Esophagus muscularis mucosa (tissue), 4 donors: Measurements from ENCODE around the gene PITPNM3. TPM values are rescaled to one million over a fixed set of nuclear protein-coding genes. Genes with fewer than 3 reads are reported as not detected.

ENCODE experiments used
- DNase-seq: peaks from one replicate; pipeline ENCODE4 v3.0.0-alpha.2; 2017; ENCODE audit errors: extremely low spot score
- H3K27ac ChIP-seq, 4 donors: fragments of 200-600 bp; sonication (generic); replicated peaks in 1 of 4; 1 replicate in 3 of 4; 2 replicates in 1 of 4; pipeline ENCODE4 v1.5.1; 2016 to 2019; ENCODE audit warnings: mild to moderate bottlenecking in 1 of 4
- H3K27me3 ChIP-seq, 4 donors: fragments of 200-600 bp; sonication (generic); one replicate each; pipeline versions ENCODE4 v1.5.1 to v1.6.0; 2016 to 2019
- H3K36me3 ChIP-seq, 4 donors: fragments of 200-600 bp; sonication (generic); one replicate each; pipeline ENCODE4 v1.5.1; 2016 to 2019
- H3K4me1 ChIP-seq, 4 donors: fragments of 200-600 bp; sonication (generic); one replicate each; pipeline ENCODE4 v1.5.1; 2016 to 2019
- H3K4me3 ChIP-seq, 4 donors: fragments of 200-600 bp; sonication (generic); 1 replicate in 2 of 4; 2 replicates in 2 of 4; pipeline ENCODE4 v1.5.1; 2016 to 2019; ENCODE audit warnings: mild to moderate bottlenecking in 4 of 4, moderate library complexity in 1 of 4
- H3K9me3 ChIP-seq, 4 donors: fragments of 200-600 bp; sonication (generic); 1 replicate in 3 of 4; 2 replicates in 1 of 4; pipeline ENCODE4 v1.5.1; 2016 to 2019
- CTCF ChIP-seq, 3 experiments: fragments of 200-600 bp in 2 of 3; fragments of 450-650 bp in 1 of 3; sonication (generic) in 2 of 3; IDR thresholded peaks; one replicate each; pipeline ENCODE4 v1.5.1; 2017 to 2019; ENCODE audit warnings: antibody characterized with exemption in 3 of 3, mild to moderate bottlenecking in 2 of 3, moderate library complexity in 1 of 3
- EP300 ChIP-seq: sonication (generic); formaldehyde crosslinking; IDR thresholded peaks from one replicate; pipeline ENCODE4 v1.6.1; 2017; ENCODE audit warnings: antibody characterized with exemption
- POLR2A ChIP-seq: fragments of 450-650 bp; IDR thresholded peaks from one replicate; pipeline ENCODE4 v1.6.1; 2017; ENCODE audit warnings: antibody characterized with exemption, moderate library complexity, mild to moderate bottlenecking, low read depth
- POLR2AphosphoS5 ChIP-seq, 2 donors: sonication (generic); formaldehyde crosslinking; IDR thresholded peaks; one replicate each; pipeline ENCODE4 v1.6.1; 2017; ENCODE audit warnings: antibody characterized with exemption in 2 of 2
- WGBS: methylation state at CpG from one replicate; pipeline ENCODE4 v1.1.5; 2018; 5-methylcytosine and 5-hydroxymethylcytosine counted together
- intact Hi-C: fragments of 100-400 bp; cut with DNase I; formaldehyde crosslinking; loops from one replicate; pipeline ENCODE4 v1.15.1; 2023
- total RNA-seq, 4 donors: library from RNA; depleted of rRNA; stranded (reverse); fragments of >200 nt; gene quantifications; one replicate each; pipeline versions ENCODE4 v1.1.0 to v1.2.1, GENCODE V29; 2016

The PITPNM3 gene
- total RNA-seq, 4 donors from 2014 or later, result 46.5 to 93.2 (median 68.9) TPM

DNA sequence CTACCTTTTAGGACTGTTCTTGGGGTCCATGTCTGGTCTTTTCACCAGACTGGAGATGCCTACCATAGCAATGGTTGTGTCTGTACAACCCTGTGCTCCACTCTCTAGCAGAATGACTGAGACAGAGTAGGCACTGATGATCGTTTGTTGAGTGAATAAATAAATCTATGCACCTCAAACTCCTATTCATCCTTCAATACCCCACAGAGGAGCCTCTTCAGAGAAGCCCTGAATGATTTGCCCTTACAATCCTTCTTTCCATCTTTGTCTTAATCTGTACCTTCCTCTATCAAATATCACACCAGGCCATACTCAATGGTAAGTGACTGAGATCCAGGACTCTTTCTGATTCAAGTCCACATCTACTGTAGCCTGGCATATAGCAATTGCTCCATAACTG, 88.8 kb downstream of the PITPNM3 start:
- WGBS, result 60% methylated on average over 1 of the region's 1 CpG
- Histone ChIP-seq H3K4me3 (no peak overlapping the region), H3K9me3 (no peaks in the 10 kb centered on the region), H3K27me3 (no peaks in the 10 kb centered on the region), H3K4me1 (peaks cover 0 to 8% (median under 1%) of the 10 kb centered on the region in 4 donors), H3K27ac (no peak overlapping the region), H3K36me3 (peaks cover 0 to 81% (median 41%) of the 10 kb centered on the region in 4 donors)
- DNase-seq, result no peak
- TF ChIP-seq EP300 (no peak), CTCF (IDR thresholded peaks at IDR 0.05) (no peak), POLR2AphosphoS5 (IDR thresholded peaks at IDR 0.05) (no peak), POLR2A (no peak)
- intact Hi-C loops, result no loop called here

- Histone ChIP-seq H3K9me3 (no peaks in the 10 kb centered on the region), H3K27ac (no peak overlapping the region), H3K27me3 (no peaks in the 10 kb centered on the region), H3K4me1 (no peaks in the 10 kb centered on the region), H3K4me3 (no peak overlapping the region), H3K36me3 (peaks cover 0 to 90% (median 44%) of the 10 kb centered on the region in 4 donors)
- no peak for TF ChIP-seq POLR2A
- TF ChIP-seq CTCF (IDR thresholded peaks at IDR 0.05), result no peak
- no peak for TF ChIP-seq EP300
- no peak for TF ChIP-seq POLR2AphosphoS5 (IDR thresholded peaks at IDR 0.05)
- intact Hi-C loops, result no loop called here
- DNase-seq, result no peak
- WGBS, result 81% methylated on average over 16 of the region's 19 CpGs
These were observed 91.0 kb downstream of the PITPNM3 start for GRCh38 chr17:6465206-6466003.

DNA sequence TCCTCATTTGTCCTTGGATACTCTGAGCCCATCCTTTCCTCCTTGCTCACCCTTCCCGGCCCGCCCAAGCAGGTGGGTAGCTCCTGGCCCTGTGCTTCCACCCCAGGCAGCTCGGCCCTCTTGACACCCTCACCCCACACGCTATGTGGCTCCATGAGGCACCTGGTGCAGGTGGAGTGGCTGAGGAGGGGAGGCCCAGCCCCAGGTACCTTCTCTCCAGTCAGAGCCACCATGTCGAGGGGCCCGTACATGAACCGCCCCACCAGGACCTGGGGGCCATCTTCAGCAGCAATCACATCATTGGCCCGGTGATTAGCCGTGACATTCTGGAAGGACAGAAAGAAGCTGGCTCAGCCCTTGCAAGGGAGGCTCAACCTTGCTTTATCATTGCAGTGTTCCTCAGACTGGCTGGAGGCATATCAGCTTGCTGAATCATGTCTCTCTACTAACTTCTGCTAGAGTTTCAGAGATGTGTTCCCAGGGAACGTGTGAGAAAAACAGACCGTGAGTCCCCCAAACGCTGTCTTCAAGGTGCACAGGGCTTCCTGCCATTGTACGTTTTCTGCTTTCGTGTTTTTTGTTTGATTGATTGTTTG, 91.8 kb downstream of the PITPNM3 start:
- DNase-seq, result no peak
- H3K36me3 ChIP-seq, result peaks cover 0 to 83% (median 44%) of the 10 kb centered on the region in 4 donors
- no peaks in the 10 kb centered on the region for H3K9me3 ChIP-seq
- TF ChIP-seq EP300 (no peak), CTCF (IDR thresholded peaks at IDR 0.05) (no peak), POLR2A (no peak), POLR2AphosphoS5 (IDR thresholded peaks at IDR 0.05) (no peak)
- H3K4me1 ChIP-seq, result no peaks in the 10 kb centered on the region
- no peak overlapping the region for H3K4me3 ChIP-seq
- no peaks in the 10 kb centered on the region for H3K27me3 ChIP-seq
- intact Hi-C loops, result no loop called here
- no peak overlapping the region for H3K27ac ChIP-seq
- WGBS, result 93% methylated on average over 14 of the region's 14 CpGs

DNA sequence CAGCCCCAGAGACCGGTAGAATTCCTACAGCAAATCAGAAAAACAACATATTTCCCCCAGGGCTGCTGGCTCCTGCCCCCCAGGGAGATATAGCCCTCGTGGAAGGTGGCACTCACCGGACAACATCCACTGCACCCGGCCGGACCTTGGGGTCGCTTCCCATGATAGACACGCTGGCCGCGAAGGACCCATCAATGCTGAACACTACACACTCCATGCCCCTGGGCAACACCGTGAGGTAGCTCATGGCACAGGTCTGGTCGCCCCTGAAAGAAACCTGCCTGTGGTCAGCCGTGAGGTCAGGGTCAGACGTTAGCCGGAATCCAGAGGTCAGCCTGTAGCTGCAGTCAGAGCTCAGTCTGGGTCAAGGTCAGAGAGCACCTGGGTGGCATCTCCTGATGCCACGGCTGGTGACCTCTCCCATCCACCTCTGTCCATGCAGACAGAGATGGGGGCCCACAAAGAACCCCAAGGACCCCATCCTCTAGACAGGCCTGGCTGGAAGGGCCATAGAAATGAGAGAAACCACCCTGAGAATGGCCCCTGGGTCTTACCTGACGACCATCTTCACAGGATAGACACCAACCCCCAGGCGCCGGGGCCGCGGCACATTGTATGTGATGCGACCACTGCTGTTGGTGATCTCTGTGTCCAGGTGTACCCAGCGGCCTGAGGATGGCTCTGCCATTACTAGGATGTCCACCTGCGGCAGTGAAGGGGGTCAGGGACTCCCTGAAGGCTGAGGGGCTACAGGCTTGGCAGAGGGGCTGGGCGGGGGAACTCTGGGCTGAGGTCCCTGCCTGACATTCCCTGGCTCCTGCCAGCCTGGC, 92.5 kb downstream of the PITPNM3 start:
- Histone ChIP-seq H3K4me1 (no peaks in the 10 kb centered on the region), H3K27me3 (no peaks in the 10 kb centered on the region), H3K36me3 (peaks cover 0 to 83% (median 40%) of the 10 kb centered on the region in 4 donors), H3K27ac (no peak overlapping the region), H3K9me3 (no peaks in the 10 kb centered on the region), H3K4me3 (no peak overlapping the region)
- DNase-seq, result no peak
- TF ChIP-seq POLR2AphosphoS5 (IDR thresholded peaks at IDR 0.05) (no peak), POLR2A (no peak), CTCF (IDR thresholded peaks at IDR 0.05) (no peak), EP300 (no peak)
- WGBS, result 90% methylated on average over 10 of the region's 24 CpGs
- intact Hi-C loops, result no loop called here
